K562 (cell line): ENCODE results near the gene NPB. TPM values are rescaled to one million over a fixed set of nuclear protein-coding genes. Genes with fewer than 3 reads are reported as not detected.

Experiments
- ATAC-seq: fragments of 200-7000 bp; cut with Tn5 transposase; 3 replicates; pipeline ENCODE4 v1.9.1; 2020; ENCODE audit warnings: moderate library complexity
- BruUV-seq: library from RNA; stranded (reverse); fragments of 400-500 nt; replicated peaks from 2 replicates; lab custom pipeline; 2021; lab: Mats Ljungman, UMichigan
- CTCF ChIA-PET: fragments of 300-600 bp; formaldehyde crosslinking; extraction: SDS; loops from one replicate; lab custom pipeline; 2021; ENCODE audit warnings: low intra/inter-chr PET ratio; lab: Yijun Ruan, JAX
- POLR2A ChIA-PET: fragments of 300-600, 350-650 bp; sonication (Branson Sonifier 250); formaldehyde crosslinking; extraction: SDS; loops from one replicate; lab custom pipeline; 2021; ENCODE audit warnings: antibody characterized with exemption, inconsistent platforms; lab: Yijun Ruan, JAX
- DNase-seq, 4 experiments: peaks; one replicate each; pipeline versions ENCODE4 v3.0.0 to v3.0.0-alpha.2; 2011 to 2018; ENCODE audit warnings: low spot score in 3 of 4, mixed read lengths in 3 of 4; ENCODE audit errors: extremely low read depth in 1 of 4
- FAIRE-seq: peaks from 2 replicates; lab custom pipeline; 2011; peaks lifted over from hg19 to GRCh38; lab: Jason Lieb, UNC
- H2AFZ ChIP-seq: 2 replicates; pipeline ENCODE4 v1.6.0; 2011; ENCODE audit warnings: low read depth, low read length, control low read depth, inconsistent platforms
- H3K27ac ChIP-seq: fragments of 200-600 bp; 3 replicates; pipeline ENCODE4 v1.8.0; 2011; ENCODE audit warnings: low read depth, mild to moderate bottlenecking, control low read depth, inconsistent platforms, low read length, moderate library complexity, mixed read lengths; ENCODE audit errors: extremely low read depth
- H3K27me3 ChIP-seq, 2 experiments: fragments of 300-600 bp in 1 of 2; 2 replicates in 1 of 2; 3 replicates in 1 of 2; pipeline versions ENCODE4 v1.6.0 to v1.8.0; 2011; ENCODE audit warnings: inconsistent platforms in 2 of 2, low read length in 2 of 2, mild to moderate bottlenecking in 1 of 2, mixed read lengths in 1 of 2, moderate library complexity in 1 of 2; ENCODE audit not compliant: control insufficient read depth in 2 of 2, insufficient read depth in 2 of 2
- H3K36me3 ChIP-seq: fragments of 300-600 bp; 3 replicates; pipeline ENCODE4 v1.8.0; 2011; ENCODE audit warnings: mild to moderate bottlenecking, low read length, inconsistent platforms; ENCODE audit not compliant: control insufficient read depth, insufficient read depth
- H3K4me1 ChIP-seq, 2 experiments: fragments of 200-600 bp in 1 of 2; replicated peaks in 1 of 2; 2 replicates in 1 of 2; 3 replicates in 1 of 2; pipeline versions ENCODE4 v1.5.1 to v1.8.0; 2011; ENCODE audit warnings: inconsistent platforms in 2 of 2, low read length in 2 of 2, mild to moderate bottlenecking in 1 of 2, mixed read lengths in 1 of 2, moderate library complexity in 1 of 2; ENCODE audit not compliant: control insufficient read depth in 2 of 2, insufficient read depth in 2 of 2
- H3K4me2 ChIP-seq: 2 replicates; pipeline ENCODE4 v1.6.1; 2011; ENCODE audit warnings: low read length, control low read depth, inconsistent platforms, mixed read lengths; ENCODE audit not compliant: insufficient read depth
- H3K4me3 ChIP-seq: fragments of 200-600 bp; sonication (generic), shearing (Covaris generic); 2 replicates; pipeline ENCODE4 v1.5.1; 2016; ENCODE audit warnings: control low read depth, inconsistent platforms
- H3K79me2 ChIP-seq: fragments of 200-600 bp; 3 replicates; pipeline ENCODE4 v1.8.0; 2011; ENCODE audit warnings: low read length, inconsistent platforms; ENCODE audit not compliant: control insufficient read depth, insufficient read depth
- H3K9ac ChIP-seq, 2 experiments: 2 replicates each; pipeline versions ENCODE4 v1.6.0 to v1.6.1; 2011; ENCODE audit warnings: low read depth in 2 of 2, low read length in 2 of 2, control low read depth in 1 of 2, inconsistent platforms in 1 of 2, mild to moderate bottlenecking in 1 of 2, mixed read lengths in 1 of 2; ENCODE audit not compliant: insufficient read depth in 1 of 2
- H3K9me1 ChIP-seq: one replicate; pipeline ENCODE4 v1.6.0; 2011; ENCODE audit warnings: inconsistent platforms, mild to moderate bottlenecking, low read length, moderate library complexity; ENCODE audit not compliant: control insufficient read depth, insufficient read depth
- H3K9me3 ChIP-seq: replicated peaks from 2 replicates; pipeline ENCODE4 v1.5.1; 2011; ENCODE audit warnings: low read depth, low read length, inconsistent platforms; ENCODE audit not compliant: control insufficient read depth, insufficient read depth
- H4K20me1 ChIP-seq: replicated peaks from 2 replicates; pipeline ENCODE4 v1.6.1; 2011; ENCODE audit warnings: low read length, inconsistent platforms, mixed read lengths; ENCODE audit not compliant: control insufficient read depth, insufficient read depth
- GATA2 ChIP-seq: sonication (generic); formaldehyde crosslinking; IDR thresholded peaks from 2 replicates; pipeline ENCODE4 v1.4.0; 2020; ENCODE audit warnings: mild to moderate bottlenecking, missing genetic modification reagents
- HES1 ChIP-seq: fragments of 450-650 bp; IDR thresholded peaks from 2 replicates; pipeline ENCODE4 v1.6.1; 2016; ENCODE audit warnings: low read depth, mild to moderate bottlenecking, moderate library complexity
- WGBS: fragments of 100-300 bp; shearing (Covaris generic); methylation state at CpG from one replicate; pipeline ENCODE4 v1.1.6; 2016; ENCODE audit warnings: low coverage, mixed read lengths; ENCODE audit not compliant: insufficient coverage; ENCODE audit errors: missing lambda C conversion rate; 5-methylcytosine and 5-hydroxymethylcytosine counted together
- in situ Hi-C: fragments of 300-500 bp; cut with MboI; formaldehyde crosslinking; loops from 4 replicates; pipeline ENCODE4 v1.15.0; 2018; ENCODE audit warnings: inconsistent platforms, mixed read lengths
- intact Hi-C: fragments of 100-400 bp; cut with micrococcal nuclease; formaldehyde crosslinking; loops from 2 replicates; pipeline ENCODE4 v1.14.2; 2022
- polyA plus RNA-seq, 8 experiments: library from polyadenylated mRNA; depleted of rRNA in 4 of 8; stranded (reverse) in 5 of 8; unstranded in 3 of 8; fragments of >200 nt; fragmentation: Nextera tagmentation in 2 of 8; fragmentation: Illumina TruSeq in 1 of 8; extraction: Ambion mirVana in 2 of 8; extraction: Trizol in 1 of 8; gene quantifications; 2 replicates each; pipeline versions ENCODE4 v1.2.1 to v1.2.3, GENCODE V29; 2011 to 2014; ENCODE audit warnings: inconsistent platforms in 1 of 8, missing spikeins in 1 of 8
- total RNA-seq, 7 experiments: library from RNA; depleted of rRNA in 6 of 7; stranded (reverse); fragments of >200 nt in 6 of 7; fragmentation: Illumina TruSeq in 2 of 7; extraction: Trizol in 2 of 7; gene quantifications; 2 replicates each; pipeline versions ENCODE4 v1.2.1 to v1.2.3, GENCODE V29; 2011 to 2021; ENCODE audit warnings: low replicate concordance in 1 of 7
- TF ChIP-seq, protein P1 (sequence below), 2 experiments: IDR thresholded peaks; 2 replicates each; pipeline ENCODE4 v1.6.1; 2011; ENCODE audit warnings: borderline replicate concordance in 1 of 2, control low read depth in 1 of 2, low read depth in 1 of 2, low read length in 1 of 2, mild to moderate bottlenecking in 1 of 2, mixed read lengths in 1 of 2, moderate library complexity in 1 of 2; ENCODE audit not compliant: insufficient read depth in 1 of 2, insufficient read length in 1 of 2, poor library complexity in 1 of 2, severe bottlenecking in 1 of 2; ENCODE audit errors: extremely low read depth in 1 of 2

The NPB gene
- total and polyA plus RNA-seq, 9 of the 15 experiments (the other 6 are each of a cell fraction or from before 2014, with no cell fraction given): 0.03 to 0.61 (median 0.14) TPM; not detected in 2

- no peak for DNase-seq
- ChIA-PET CTCF (no interaction called here), POLR2A (interaction anchor here (0.7 to 1.1 kb wide), 2 partner anchors 13 to 154 kb away, joined by 3 to 4 read pairs; partner anchors contain the start of gene PYCR1)
- Histone ChIP-seq H3K4me1 (peaks cover 0 to 29% of the 10 kb centered on the region in 2 experiments; a peak in 3 of 5 replicates), H3K27ac (no peak overlapping the region), H2AFZ (no peak overlapping the region), H3K4me2 (no peak overlapping the region), H3K79me2 (no peaks in the 10 kb centered on the region), H3K27me3 (no peaks in the 10 kb centered on the region), H3K9ac (peak overlapping the region in 1 of 2 experiments; percentile 19; a peak in 1 of 4 replicates), H3K9me3 (no peaks in the 10 kb centered on the region; the same call in 1 of the 2 replicates), H4K20me1 (no peaks in the 10 kb centered on the region), H3K4me3 (no peak overlapping the region), H3K36me3 (peaks cover 5% of the 10 kb centered on the region; the same call in 1 of the 3 replicates), H3K9me1 (no peaks in the 10 kb centered on the region)
- intact Hi-C loops: loop anchor here (10.0 kb wide), 1 partner anchor 204 kb away; no protein-coding TSS in a partner anchor
- BruUV-seq: no TSS peak
- ATAC-seq: no peak
- TF ChIP-seq HES1 (no peak), GATA2 (no peak)
- TF ChIP-seq, protein P1, sequence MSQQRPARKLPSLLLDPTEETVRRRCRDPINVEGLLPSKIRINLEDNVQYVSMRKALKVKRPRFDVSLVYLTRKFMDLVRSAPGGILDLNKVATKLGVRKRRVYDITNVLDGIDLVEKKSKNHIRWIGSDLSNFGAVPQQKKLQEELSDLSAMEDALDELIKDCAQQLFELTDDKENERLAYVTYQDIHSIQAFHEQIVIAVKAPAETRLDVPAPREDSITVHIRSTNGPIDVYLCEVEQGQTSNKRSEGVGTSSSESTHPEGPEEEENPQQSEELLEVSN (IDR thresholded peaks at IDR 0.05; ENCODE audit: borderline replicate concordance in 1 of 2, extremely low read depth in 1 of 2, insufficient read depth in 1 of 2, insufficient read length in 1 of 2, low read depth in 1 of 2, low read length in 1 of 2, poor library complexity in 1 of 2, severe bottlenecking in 1 of 2): peak in 1 of 2 experiments; percentile 12
- no peak for FAIRE-seq
- in situ Hi-C loops: no loop called here
- WGBS: 61% methylated on average over 15 of the region's 15 CpGs
Observed at GRCh38 chr17:81950501-81950900, 48.5 kb downstream of the NPB start.
